Upper lobe of left lung (tissue), 6 donors: ENCODE measurements around the gene MYBBP1A. TPM values are rescaled to one million over a fixed set of nuclear protein-coding genes. Genes with fewer than 3 reads are reported as not detected.
A peak's percentile ranks its signal among the peaks of the same experiment; 100 is the strongest.

Experiments
- ATAC-seq, 2 donors: fragments of 200-7000 bp; cut with Tn5 transposase; one replicate each; pipeline ENCODE4 v1.9.1; 2022; ENCODE audit warnings: mild to moderate bottlenecking in 2 of 2, moderate library complexity in 2 of 2; ENCODE audit not compliant: low FRiP score in 2 of 2
- DNase-seq, 2 donors: peaks; one replicate each; pipeline ENCODE4 v3.0.0-alpha.2; 2019 to 2020
- H3K27ac ChIP-seq, 4 donors: fragments of 200-600 bp; sonication (generic); one replicate each; pipeline ENCODE4 v1.5.1; 2016 to 2019
- H3K27me3 ChIP-seq, 4 donors: fragments of 200-600 bp; sonication (generic); one replicate each; pipeline ENCODE4 v1.5.1; 2017 to 2019
- H3K36me3 ChIP-seq, 4 donors: fragments of 200-600 bp; sonication (generic); one replicate each; pipeline ENCODE4 v1.5.1; 2016 to 2019
- H3K4me1 ChIP-seq, 4 donors: fragments of 200-600 bp; sonication (generic); one replicate each; pipeline ENCODE4 v1.5.1; 2018 to 2019
- H3K4me3 ChIP-seq, 4 donors: fragments of 200-600 bp; sonication (generic); one replicate each; pipeline ENCODE4 v1.5.1; 2017 to 2019; ENCODE audit warnings: mild to moderate bottlenecking in 2 of 4, moderate library complexity in 1 of 4
- H3K9me3 ChIP-seq, 4 donors: fragments of 200-600 bp; sonication (generic); one replicate each; pipeline ENCODE4 v1.5.1; 2018 to 2019
- EP300 ChIP-seq, 4 donors: sonication (generic); formaldehyde crosslinking; IDR thresholded peaks; one replicate each; pipeline ENCODE4 v1.5.1; 2017; ENCODE audit warnings: antibody characterized with exemption in 4 of 4, control low read depth in 2 of 4
- POLR2A ChIP-seq, 4 donors: fragments of 450-650 bp; IDR thresholded peaks; one replicate each; pipeline ENCODE4 v1.5.1; 2016 to 2017; ENCODE audit warnings: antibody characterized with exemption in 4 of 4, mild to moderate bottlenecking in 2 of 4
- POLR2AphosphoS5 ChIP-seq, 2 donors: sonication (generic); formaldehyde crosslinking; IDR thresholded peaks; one replicate each; pipeline ENCODE4 v1.5.1; 2017; ENCODE audit warnings: antibody characterized with exemption in 2 of 2
- WGBS, 2 donors: methylation state at CpG; one replicate each; pipeline ENCODE4 v1.1.5; 2017 to 2018; 5-methylcytosine and 5-hydroxymethylcytosine counted together
- total RNA-seq, 6 donors: library from RNA; depleted of rRNA in 4 of 6; stranded (reverse); fragments of >200 nt in 4 of 6; gene quantifications; one replicate each; pipeline versions ENCODE4 v1.1.0 to v1.2.1, GENCODE V29; 2016 to 2021
- TF ChIP-seq, protein P1 (sequence below), 6 experiments: fragments of 450-650 bp in 4 of 6; fragments of 200-600 bp in 2 of 6; sonication (generic) in 2 of 6; IDR thresholded peaks; one replicate each; pipeline ENCODE4 v1.5.1; 2016 to 2019; ENCODE audit warnings: antibody characterized with exemption in 6 of 6
- donor health status: DM: no; HTN: no; CAD: no; lungs with moderate emphysema.
- donor health status: DM: no; HTN: yes; CAD: no; lungs with severe emphysema.

The MYBBP1A gene
- total RNA-seq, 6 donors from 2014 or later = 45.2 to 151 (median 57.3) TPM

DNA sequence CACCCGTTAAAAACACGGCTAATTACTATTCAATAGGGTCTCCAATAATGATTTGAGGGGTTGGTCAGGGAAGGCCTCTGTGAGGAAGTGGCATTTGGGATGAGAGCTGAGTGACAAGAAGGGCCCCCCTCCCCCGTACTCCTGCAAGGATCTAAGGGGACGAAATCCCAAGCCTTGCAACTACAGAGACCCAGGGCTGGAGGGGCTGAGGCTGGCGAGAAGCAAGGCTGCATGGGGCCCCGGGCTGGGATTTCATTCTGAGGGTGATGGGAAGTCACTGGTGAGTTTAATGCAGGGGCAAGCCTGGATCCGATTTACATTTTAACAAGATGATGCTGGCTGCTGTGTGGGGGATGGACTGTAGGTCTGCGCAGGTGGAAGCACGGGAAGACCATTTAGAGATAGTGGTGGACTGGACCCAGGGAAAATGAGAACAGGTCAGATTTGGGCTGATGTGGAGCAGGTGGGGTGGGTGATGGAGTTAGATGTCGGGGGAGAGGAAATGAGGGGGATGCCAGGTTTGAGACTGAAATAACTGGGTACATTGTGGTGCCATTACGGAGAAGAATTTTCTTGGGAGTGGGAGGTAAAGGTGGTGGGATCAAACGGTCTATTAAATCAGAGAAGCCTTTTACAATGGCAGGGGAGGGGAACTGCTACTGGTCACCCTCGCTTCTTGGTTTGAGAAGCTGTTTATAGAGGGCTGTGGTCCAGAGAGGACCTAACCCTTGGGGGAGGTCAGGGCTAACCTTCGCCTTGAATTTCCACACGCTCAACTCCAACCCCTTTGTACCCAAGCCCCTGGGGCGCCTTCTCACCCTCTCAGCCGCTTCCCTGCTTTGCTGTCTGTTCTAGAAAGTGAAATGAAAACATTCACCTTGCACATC lies 932 bp upstream of the MYBBP1A start:
- 70 to 71% methylated on average over 17 of the region's 17 CpGs for WGBS, 2 donors
- Histone ChIP-seq H3K4me3 (peak overlapping the region; percentile 36 to 90 (median 82)), H3K27ac (peak overlapping the region; percentile 68 to 89 (median 86)), H3K27me3 (no peaks in the 10 kb centered on the region), H3K36me3 (peaks cover 0 to 24% (median 19%) of the 10 kb centered on the region in 4 donors), H3K4me1 (peaks cover 13 to 39% (median 23%) of the 10 kb centered on the region in 4 donors), H3K9me3 (no peaks in the 10 kb centered on the region)
- DNase-seq = no peak
- TF ChIP-seq EP300 (IDR thresholded peaks at IDR 0.05) = no peak
- no peak for TF ChIP-seq POLR2A (IDR thresholded peaks at IDR 0.05)
- TF ChIP-seq POLR2AphosphoS5 (IDR thresholded peaks at IDR 0.05) = no peak
- TF ChIP-seq, protein P1, sequence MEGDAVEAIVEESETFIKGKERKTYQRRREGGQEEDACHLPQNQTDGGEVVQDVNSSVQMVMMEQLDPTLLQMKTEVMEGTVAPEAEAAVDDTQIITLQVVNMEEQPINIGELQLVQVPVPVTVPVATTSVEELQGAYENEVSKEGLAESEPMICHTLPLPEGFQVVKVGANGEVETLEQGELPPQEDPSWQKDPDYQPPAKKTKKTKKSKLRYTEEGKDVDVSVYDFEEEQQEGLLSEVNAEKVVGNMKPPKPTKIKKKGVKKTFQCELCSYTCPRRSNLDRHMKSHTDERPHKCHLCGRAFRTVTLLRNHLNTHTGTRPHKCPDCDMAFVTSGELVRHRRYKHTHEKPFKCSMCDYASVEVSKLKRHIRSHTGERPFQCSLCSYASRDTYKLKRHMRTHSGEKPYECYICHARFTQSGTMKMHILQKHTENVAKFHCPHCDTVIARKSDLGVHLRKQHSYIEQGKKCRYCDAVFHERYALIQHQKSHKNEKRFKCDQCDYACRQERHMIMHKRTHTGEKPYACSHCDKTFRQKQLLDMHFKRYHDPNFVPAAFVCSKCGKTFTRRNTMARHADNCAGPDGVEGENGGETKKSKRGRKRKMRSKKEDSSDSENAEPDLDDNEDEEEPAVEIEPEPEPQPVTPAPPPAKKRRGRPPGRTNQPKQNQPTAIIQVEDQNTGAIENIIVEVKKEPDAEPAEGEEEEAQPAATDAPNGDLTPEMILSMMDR (IDR thresholded peaks at IDR 0.05) = no peak
- no peak for ATAC-seq

DNA sequence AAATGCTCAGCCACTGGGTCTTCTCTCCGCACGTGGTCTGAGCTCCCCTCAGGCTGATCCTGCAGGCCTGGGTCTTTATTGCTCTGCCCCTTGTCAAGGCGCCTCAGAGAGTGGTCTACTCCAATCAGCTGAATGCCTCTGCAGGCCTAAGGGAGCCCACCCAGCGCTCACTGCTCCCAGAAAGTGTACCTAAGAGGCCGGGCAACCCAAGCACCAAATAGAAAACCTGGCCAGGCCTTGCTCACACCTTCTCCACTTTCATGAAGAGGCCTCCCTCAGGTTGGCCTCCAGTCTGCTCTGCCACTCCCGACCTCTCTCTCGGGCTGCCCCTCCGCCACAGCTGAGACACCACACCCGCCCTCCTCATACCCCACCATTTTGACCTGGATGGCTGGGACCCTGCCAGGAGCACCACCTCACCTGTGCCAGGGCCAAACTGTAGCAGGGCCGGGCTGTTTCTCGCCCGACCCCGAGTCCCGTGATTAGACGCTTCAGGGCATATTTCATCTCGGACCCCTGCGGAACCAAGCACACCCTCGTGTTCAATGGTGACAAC lies 665 bp downstream of the MYBBP1A start:
- Histone ChIP-seq H3K36me3 (peaks cover 4 to 40% (median 35%) of the 10 kb centered on the region in 4 donors), H3K27me3 (no peaks in the 10 kb centered on the region), H3K9me3 (no peaks in the 10 kb centered on the region), H3K4me1 (peaks cover 13 to 26% (median 22%) of the 10 kb centered on the region in 4 donors), H3K27ac (peak overlapping the region; percentile 40 to 86 (median 77)), H3K4me3 (peak overlapping the region; percentile 50 to 90 (median 82))
- DNase-seq = no peak
- 14 to 62% methylated on average over 5 to 18 of the region's 18 CpGs for WGBS, 2 donors
- no peak for ATAC-seq
- TF ChIP-seq EP300 (IDR thresholded peaks at IDR 0.05) = no peak

DNA sequence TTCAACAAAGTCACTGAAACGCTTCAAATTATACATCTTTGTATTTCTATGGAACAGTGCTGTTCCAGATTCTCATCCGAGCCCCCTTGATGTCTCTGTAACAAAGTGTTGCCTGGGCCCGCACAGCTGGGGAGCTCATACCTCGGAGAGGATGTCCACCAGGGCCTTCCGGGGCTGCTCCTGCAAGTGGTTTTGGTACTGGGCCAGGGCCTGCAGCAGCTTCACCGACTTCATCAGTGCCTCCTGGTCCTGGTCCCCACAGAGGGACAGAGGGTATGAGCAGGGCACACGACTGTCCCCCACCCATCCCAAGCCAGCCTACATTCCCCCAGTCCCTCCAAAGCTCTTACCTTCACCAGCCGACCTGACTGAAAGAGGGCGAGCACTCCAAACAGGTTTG lies 1.5 kb downstream of the MYBBP1A start:
- no peak for ATAC-seq
- DNase-seq = no peak
- Histone ChIP-seq H3K36me3 (peaks cover 9 to 49% (median 44%) of the 10 kb centered on the region in 4 donors), H3K9me3 (no peaks in the 10 kb centered on the region), H3K4me1 (peaks cover 13 to 23% (median 21%) of the 10 kb centered on the region in 4 donors), H3K27me3 (no peaks in the 10 kb centered on the region), H3K27ac (no peak overlapping the region), H3K4me3 (peak overlapping the region in 1 of 4 donors; percentile 74)
- TF ChIP-seq, protein P1 (IDR thresholded peaks at IDR 0.05) = no peak
- no peak for TF ChIP-seq POLR2A (IDR thresholded peaks at IDR 0.05)
- TF ChIP-seq EP300 (IDR thresholded peaks at IDR 0.05) = no peak
- no peak for TF ChIP-seq POLR2AphosphoS5 (IDR thresholded peaks at IDR 0.05)
- 83 to 86% methylated on average over 7 to 9 of the region's 9 CpGs for WGBS, 2 donors

DNA sequence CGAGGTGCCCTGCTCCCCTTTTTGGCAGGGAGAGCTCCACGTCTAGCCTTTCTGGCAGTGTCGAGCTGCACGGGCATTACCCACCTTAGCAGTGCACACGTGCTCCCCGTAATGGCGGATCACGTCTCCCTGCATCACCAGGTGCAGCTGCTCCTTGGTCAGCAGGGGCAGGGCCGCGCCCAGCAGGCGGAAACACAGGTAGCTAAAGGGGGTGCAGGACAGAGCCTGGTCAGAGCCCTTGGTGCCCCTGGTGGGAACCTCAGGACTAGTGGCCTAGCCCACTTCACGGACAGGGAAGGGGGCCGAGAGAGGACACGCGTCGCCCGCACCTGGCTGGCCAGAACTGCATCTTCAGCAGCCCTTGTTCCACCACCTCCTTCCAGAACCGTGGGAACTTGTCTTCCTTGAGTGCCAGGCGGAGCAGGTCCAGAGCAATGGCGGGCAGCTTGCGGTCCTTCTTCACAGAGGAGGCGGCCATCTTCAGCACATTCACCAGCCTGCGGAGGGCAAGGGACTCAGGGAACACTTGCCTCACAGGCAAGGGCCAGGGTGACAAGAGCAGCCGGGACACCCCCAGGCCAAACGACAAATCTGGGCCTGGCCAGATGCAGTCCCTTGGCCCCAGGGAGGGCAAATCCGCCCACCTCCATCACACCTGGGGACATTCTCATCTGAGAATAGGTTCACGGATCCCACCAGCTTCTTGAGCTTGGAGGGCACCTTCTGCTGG lies 3.2 kb downstream of the MYBBP1A start:
- peaks cover 13 to 23% (median 21%) of the 10 kb centered on the region in 4 donors for H3K4me1 ChIP-seq
- 92 to 94% methylated on average over 10 to 25 of the region's 27 CpGs for WGBS, 2 donors
- H3K27me3 ChIP-seq = no peaks in the 10 kb centered on the region
- DNase-seq (peak in 1 of 2 donors; percentile 69), ATAC-seq (no peak)
- no peaks in the 10 kb centered on the region for H3K9me3 ChIP-seq
- H3K27ac ChIP-seq = no peak overlapping the region
- H3K36me3 ChIP-seq = peaks cover 9 to 66% (median 59%) of the 10 kb centered on the region in 4 donors
- TF ChIP-seq POLR2AphosphoS5 (IDR thresholded peaks at IDR 0.05) = no peak
- TF ChIP-seq POLR2A (IDR thresholded peaks at IDR 0.05) = no peak
- no peak for TF ChIP-seq EP300 (IDR thresholded peaks at IDR 0.05)
- TF ChIP-seq, protein P1 (IDR thresholded peaks at IDR 0.05) = no peak
- H3K4me3 ChIP-seq = no peak overlapping the region

DNA sequence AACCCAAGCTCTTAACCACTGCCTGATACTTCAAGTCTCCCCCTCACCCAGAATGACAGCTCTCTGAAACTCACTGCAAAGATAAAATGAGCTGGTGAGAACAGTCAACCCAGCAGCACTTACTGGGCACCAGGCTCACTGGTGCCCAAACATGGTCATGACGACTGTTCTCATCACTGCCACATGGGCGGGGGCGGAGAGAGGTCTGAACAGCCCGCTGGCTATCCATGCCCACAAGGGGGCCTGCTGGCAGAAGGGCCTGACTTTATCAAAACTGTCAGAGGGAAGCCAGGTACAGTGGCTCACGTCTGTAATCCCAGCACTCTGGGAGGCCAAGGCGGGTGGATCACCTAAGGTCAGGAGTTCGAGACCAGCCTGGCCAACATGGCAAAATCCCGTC lies 4.0 kb downstream of the MYBBP1A start:
- no peaks in the 10 kb centered on the region for H3K9me3 ChIP-seq
- H3K4me3 ChIP-seq = no peak overlapping the region
- H3K27ac ChIP-seq = no peak overlapping the region
- H3K4me1 ChIP-seq = peaks cover 12 to 23% (median 21%) of the 10 kb centered on the region in 4 donors
- WGBS, 2 donors = 85 to 87% methylated on average over 7 to 8 of the region's 8 CpGs
- H3K27me3 ChIP-seq = no peaks in the 10 kb centered on the region
- H3K36me3 ChIP-seq = peaks cover 9 to 74% (median 65%) of the 10 kb centered on the region in 4 donors
- no peak for ATAC-seq
- TF ChIP-seq POLR2AphosphoS5 (IDR thresholded peaks at IDR 0.05) (no peak), EP300 (IDR thresholded peaks at IDR 0.05) (no peak), POLR2A (IDR thresholded peaks at IDR 0.05) (no peak)
- TF ChIP-seq, protein P1 (IDR thresholded peaks at IDR 0.05) = no peak
- DNase-seq = no peak
